Fibroblast of mammary gland (primary cell): Measurements from ENCODE around the gene TAP2.
A peak's percentile ranks its signal among the peaks of the same experiment; 100 is the strongest.

Experiments
- DNase-seq: peaks from one replicate; pipeline ENCODE4 v3.0.0-alpha.2; 2010; ENCODE audit warnings: low read depth
- H3K4me3 ChIP-seq: 2 replicates; pipeline ENCODE4 v1.5.1; 2011; ENCODE audit warnings: low read depth, mild to moderate bottlenecking, low read length, moderate library complexity; ENCODE audit not compliant: control insufficient read depth
- TF ChIP-seq, protein P1 (sequence below): conservative IDR thresholded peaks from 2 replicates; pipeline ENCODE4 v1.5.1; 2011; ENCODE audit warnings: low read depth, low read length, inconsistent platforms; ENCODE audit not compliant: control insufficient read depth, insufficient read depth

TAP2 gene

GRCh38 chr6:32853541-32854375 is 15.2 kb upstream of the TAP2 start, which contains the start of the genes PSMB9 and TAP1:
TSS of gene PSMB9 (plus strand) at chr6:32854192. CDS start at chr6:32854230, 38 bp downstream.
TSS of gene TAP1 (minus strand) at chr6:32853704. CDS start at chr6:32853636, 68 bp downstream.
- peak; percentile 88 for DNase-seq
- TF ChIP-seq, protein P1, sequence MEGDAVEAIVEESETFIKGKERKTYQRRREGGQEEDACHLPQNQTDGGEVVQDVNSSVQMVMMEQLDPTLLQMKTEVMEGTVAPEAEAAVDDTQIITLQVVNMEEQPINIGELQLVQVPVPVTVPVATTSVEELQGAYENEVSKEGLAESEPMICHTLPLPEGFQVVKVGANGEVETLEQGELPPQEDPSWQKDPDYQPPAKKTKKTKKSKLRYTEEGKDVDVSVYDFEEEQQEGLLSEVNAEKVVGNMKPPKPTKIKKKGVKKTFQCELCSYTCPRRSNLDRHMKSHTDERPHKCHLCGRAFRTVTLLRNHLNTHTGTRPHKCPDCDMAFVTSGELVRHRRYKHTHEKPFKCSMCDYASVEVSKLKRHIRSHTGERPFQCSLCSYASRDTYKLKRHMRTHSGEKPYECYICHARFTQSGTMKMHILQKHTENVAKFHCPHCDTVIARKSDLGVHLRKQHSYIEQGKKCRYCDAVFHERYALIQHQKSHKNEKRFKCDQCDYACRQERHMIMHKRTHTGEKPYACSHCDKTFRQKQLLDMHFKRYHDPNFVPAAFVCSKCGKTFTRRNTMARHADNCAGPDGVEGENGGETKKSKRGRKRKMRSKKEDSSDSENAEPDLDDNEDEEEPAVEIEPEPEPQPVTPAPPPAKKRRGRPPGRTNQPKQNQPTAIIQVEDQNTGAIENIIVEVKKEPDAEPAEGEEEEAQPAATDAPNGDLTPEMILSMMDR = peak; percentile 48
- peak within 1 kb of the TSS; percentile 85 for H3K4me3 ChIP-seq

- DNase-seq = peak; percentile 21
- TF ChIP-seq, protein P1 = no peak
- peak overlapping the region; percentile 85 for H3K4me3 ChIP-seq
These were observed 14.5 kb upstream of the TAP2 start for GRCh38 chr6:32852844-32853540.

- TF ChIP-seq, protein P1 = no peak
- no peak for DNase-seq
- peak overlapping the region; percentile 85 for H3K4me3 ChIP-seq
These were observed 13.7 kb upstream of the TAP2 start for GRCh38 chr6:32852018-32852843.

DNA sequence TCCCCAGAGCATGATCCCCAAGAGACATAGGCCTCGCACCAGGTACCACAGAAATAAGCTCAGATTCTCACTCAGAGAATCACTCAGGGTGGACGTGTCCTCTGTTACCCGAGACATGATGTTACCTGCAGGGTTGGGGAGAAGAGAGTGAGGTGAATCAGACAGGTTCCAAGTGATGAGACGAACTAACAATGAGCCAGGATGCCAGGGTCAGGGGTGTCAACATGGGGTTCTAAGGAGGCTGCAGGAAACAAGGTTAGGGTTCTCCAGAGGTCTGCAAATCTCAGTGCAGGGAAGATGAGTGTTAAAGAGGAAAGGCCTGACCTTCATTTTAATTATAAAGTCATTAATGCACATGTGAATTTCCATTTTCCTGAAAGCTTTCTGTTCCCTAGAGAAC is 12.5 kb upstream of the TAP2 start:
- no peak overlapping the region for H3K4me3 ChIP-seq
- TF ChIP-seq, protein P1 = no peak
- DNase-seq = no peak

DNA sequence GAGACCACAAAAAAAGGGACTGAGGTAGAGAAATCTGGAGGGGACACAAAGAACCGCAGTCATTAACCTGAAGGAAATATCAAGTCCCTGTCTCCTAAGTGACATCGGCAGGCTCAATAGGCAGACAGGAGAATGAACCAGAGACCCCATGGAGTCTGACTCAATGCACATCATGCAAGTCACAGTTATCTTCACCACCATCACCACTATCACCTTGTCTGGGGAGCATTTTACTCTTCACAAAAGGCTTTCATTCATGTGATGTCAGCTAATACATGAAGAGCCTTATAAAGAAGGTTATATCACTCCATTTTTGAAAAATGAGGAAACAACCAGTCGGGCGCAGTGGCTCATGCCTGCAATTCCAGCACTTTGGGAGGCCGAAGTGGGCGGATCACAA is 10.6 kb upstream of the TAP2 start:
- TF ChIP-seq, protein P1 = no peak
- no peak for DNase-seq
- no peak overlapping the region for H3K4me3 ChIP-seq

GRCh38 chr6:32847795-32848194 is 9.3 kb upstream of the TAP2 start:
- no peak overlapping the region for H3K4me3 ChIP-seq
- TF ChIP-seq, protein P1 = no peak
- DNase-seq = no peak
